NOMO-1 (cell line): ENCODE data around the gene ELL2.
"Not testable (repeated sequence)": the region's sequence is repeated elsewhere in the genome, so short reads cannot be mapped to it uniquely, and the experiment has no call there.

Source experiments
- DNase-seq, 2 experiments: peaks; one replicate each; lab custom pipeline; 2025; ENCODE audit not compliant: unreplicated experiment in 2 of 2; lab: John Stamatoyannopoulos, UW

ELL2 gene

DNA sequence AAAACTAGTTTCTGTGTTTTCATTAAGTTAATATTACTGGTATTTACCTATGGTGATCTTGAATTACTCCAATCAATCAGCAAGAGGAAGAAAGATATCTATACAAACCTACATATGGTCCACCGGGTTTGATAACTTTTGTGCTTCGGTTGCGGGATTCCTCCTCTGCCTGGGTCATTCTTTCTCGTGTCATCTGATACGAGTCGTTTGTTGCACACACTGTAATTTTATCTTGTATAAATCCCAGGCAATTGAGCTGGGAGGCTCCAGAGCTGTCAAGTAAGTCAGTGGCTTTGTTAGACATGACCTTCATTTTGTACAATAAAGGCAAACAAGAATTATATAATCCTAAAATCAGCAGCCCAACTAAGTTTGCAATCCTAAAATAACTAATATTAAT, 48.0 kb downstream of the ELL2 start:
- no peak for DNase-seq

DNA sequence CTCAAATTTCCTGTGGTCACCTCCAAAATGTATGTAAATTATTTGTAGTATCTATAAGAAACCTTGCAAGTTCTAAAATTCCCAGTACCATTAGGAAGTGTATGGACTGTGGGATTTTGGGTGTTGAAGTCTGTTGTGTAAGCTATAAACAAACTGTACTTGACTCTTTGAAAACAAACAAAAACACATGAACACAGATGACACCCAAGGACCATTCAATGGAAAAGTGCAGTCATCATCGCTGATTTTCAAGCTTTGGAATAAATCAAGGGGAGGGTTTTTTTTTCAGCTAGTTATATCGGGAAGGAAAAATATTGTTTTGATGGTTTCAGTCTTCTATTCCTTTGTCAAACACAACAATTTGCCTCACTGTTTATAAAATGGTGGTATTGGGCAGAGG, 49.6 kb downstream of the ELL2 start:
- DNase-seq = no peak

DNA sequence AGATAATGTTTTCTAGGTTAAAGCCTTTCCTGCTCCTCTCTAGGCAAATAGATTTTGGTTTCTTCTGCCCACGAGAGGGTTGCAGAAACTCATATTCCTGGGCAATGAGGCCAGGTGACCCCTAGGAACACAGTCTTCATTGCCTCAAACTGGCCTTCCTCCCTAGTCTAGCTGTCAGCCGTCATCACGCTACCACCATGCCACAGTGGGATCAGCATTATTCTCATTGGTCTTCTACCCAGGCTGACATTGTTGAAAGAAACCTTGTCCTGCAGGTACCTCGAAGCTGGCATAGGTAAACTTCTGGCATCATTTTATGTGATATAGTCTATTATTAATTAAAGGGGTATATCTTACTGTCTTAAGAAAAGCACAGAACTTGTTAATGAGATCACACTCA, 51.1 kb downstream of the ELL2 start:
- DNase-seq = no peak

DNA sequence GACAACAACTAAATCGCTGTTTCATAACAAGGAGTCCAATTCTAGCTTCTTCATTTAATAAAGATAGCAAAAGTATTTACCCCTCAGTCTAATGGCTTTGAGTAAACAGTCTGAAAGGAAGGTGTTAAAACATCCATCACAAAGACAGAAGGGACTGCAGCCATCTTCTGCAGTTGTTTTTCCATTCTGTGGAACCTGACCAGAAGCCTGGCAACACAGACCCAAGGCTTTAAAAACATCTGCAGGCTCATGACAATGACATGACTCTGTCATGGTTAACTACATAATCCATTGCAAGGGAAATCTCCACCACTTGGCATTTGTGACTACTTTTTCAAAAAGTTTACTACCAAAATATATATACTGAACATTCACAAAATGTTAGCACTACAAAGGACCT, 51.9 kb downstream of the ELL2 start:
- no peak for DNase-seq

DNA sequence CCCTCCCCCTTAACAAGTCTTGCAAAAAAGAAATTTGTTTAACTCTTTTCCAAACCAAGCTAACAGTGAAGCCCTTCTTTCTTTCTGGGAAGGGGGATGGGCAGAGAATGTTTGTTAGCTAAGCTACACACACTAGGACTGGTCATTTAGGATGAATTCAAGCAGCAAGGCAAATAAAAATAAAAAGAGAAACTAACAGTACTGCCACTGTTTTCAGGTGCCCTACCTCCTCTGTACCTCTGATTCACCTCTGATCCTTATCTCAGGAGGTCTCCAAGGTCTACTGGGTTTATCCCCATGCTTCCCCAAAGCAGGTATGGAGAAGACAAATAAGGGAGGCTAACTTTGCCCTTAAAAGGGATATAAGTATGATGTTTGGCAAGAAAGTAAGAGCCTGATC, 52.9 kb downstream of the ELL2 start:
- no peak for DNase-seq

DNA sequence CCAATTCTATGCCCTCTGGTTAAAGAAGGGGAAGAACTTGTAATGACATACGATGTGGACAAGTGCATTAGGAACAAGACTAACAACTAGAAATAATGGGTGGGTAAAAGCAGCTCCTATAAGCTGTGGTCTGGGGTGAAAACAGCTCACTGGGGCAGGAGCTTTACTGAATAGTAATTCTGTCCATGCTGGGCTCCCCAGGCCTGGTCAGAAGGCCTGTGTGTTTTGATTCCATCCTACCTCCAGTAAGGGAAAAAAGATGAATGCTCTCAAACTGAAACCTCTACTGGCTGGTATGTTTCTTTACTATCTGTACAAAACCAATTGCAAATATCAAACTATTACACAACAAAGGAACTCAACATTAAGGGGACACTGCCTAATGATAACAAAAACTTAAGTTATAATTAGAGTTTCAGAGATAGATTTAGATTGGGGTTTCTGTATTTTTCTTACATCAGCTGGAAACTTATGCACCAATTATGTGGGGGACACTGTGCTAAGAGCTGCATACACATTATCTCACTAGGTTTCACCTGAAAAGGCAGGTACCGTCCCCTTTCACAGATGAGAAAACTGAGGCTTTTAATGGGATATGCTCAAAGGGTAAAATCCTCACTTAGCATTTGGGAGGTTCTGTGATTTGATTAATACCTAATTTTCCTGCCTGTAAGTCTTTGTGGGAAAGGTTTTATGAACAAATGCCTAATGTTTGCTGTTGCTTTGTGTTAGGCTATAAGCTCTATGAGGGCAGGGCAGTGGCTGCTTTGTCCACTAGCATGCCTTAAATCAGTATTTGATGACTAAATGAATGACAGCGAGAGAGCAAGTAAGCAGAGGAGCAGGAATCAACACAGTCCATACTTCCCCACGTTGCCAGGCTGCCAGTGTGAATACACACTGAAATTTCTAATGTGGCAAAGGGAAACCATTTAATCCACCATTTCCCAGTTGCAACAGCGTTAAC, 53.6 kb downstream of the ELL2 start:
- DNase-seq = no peak

DNA sequence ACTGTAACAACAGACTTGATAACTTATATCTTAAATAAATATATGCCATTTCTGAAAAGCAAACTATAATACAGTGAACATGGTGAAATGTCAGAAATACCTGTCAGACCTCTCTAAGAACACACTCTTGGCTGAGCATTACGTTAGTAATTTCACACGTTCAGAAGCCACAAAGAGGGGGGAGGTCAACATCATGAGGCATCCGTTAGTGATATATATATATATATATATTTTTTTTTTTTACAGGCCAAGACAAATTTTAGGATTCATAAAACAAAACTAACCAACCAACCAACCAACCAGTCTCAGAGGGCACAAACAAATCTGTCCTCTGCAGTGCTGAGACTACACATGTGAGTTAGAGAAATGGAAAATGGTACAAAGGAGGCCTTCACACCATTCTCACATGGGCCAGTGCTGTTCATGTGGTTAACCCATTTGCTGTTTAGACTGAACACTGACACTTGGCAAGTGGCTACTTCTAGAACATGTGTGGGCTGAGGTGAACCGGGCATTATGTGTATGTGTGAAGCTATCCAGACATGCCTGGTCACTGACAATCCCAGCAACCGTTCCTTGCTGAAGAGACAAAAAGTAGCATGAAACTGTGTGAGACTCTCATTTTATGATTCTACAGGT, 54.5 kb downstream of the ELL2 start:
- no peak for DNase-seq

DNA sequence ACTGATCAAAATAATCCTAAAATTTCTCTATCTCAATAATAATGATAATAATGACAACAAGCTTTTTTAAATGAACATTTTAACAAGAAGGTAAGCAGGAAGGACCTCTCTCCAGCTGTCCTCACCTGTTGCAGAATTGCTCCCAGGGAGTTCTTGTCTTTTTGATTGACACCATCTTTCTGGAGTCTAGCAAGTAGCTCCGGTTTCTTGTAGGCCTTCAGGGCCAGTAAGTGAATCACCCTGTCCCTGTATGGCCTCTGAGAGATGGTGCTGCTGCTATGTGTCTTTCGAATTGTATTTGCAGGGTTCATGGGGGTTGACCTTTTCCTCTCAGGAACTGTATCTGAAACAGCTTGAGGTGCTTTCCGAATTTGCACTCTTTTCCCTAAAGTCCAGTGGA, 55.3 kb downstream of the ELL2 start:
- DNase-seq = not testable (repeated sequence)

DNA sequence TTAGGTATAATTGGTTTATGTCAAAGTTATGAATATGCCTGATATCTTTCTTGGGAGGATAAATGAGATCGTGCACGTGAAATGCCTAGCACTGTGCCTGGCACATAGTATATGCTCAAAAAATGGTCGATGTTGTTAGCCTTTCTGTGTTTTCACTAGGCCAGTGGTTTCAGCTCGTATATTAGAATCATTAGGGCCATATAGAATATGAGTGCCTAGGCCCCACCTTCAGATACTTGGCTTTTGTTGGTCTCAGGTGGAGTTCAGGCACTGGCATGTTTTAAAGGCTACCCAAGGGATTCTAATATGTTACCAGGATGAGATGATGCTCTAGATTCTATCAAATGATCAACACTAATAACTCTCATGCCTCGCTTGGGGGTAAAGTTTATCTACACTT, 56.8 kb downstream of the ELL2 start:
- DNase-seq = no peak

DNA sequence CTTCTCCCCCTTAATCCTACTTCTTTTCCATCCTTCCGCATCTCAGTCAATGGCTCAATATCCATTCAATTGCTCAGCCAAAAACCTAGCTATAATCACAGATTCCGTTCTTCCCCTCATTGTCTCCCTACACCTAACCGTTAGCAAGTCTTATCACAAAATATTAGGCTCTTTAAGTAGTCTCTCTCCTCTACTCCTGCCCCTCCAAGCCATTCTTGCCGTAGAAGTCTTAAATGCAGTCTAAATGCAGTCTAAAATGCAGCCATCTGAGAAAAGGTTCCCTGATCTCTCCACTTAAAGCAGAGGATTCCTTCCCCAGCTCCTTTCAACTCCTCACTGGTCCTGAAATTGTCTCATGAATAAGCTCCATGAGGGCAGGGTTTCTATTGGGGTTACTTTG, 57.8 kb downstream of the ELL2 start:
- DNase-seq = no peak

DNA sequence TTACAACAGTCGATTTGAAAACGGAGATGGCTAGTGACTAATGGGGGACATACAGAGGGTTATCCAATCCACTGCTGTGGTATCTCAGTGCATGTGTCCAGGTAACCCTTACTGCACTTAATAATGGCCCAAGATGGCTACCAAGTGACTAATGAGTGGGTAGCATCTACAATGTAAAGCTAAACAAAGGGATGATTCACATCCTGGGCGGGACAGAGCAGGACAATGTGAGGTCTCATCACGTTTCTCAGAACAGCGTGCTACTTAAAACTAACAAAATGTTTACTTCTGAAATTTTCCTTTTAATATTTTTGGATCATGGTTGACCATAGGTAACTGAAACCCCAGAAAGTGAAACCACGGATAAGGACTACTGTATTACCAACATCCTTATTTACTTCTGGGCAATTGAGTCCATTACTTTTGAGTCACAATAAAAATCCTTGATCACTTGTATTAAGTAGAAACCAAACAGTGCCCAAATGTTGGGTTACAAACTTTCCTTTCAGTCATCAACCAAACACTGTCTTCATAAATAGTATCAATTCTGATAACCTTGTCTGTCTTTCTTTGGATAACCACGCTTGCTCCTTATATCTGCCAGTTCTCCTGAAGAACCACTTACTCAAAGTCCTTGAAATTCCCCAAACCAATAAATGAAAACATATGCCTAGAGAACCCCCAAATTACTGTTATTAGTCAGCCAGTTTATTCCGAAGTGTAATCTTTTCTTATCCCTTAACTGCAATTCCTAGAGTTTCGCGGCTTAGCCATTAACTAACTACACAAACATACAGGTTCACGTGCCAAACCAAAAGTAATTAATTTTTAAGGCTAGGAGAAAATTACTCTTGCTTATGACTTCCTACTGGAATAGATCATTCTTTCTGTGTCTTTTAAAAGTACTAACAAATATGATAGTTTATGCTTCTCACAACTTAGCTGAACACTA, 59.7 kb downstream of the ELL2 start:
- DNase-seq = no peak

DNA sequence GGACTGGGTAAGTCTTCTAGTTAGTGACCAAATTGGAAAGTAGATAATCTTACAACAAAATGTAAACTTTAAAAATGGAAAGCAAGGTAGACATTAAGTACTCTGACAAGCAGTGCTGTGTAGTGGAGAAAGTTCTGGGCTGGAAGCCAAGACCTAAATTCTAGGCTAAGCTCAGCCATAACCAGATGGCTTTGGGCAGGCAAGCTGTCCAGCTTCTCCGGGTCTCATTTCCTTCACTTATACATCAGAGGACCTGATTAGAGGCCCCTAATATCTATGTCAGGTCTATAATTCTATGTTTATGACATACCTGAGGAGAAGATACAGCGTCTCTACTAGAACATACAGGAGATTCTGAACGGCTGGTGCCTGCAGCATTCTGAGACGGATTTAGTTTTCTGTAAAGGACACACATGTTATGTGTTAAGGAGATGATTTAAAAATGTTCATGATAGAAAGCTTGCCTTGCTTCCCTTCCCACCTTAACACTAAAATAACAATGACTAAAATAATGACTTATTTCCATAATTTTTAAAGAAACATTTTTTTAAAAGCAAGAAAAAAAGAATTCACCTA, 61.2 kb downstream of the ELL2 start:
- no peak for DNase-seq

DNA sequence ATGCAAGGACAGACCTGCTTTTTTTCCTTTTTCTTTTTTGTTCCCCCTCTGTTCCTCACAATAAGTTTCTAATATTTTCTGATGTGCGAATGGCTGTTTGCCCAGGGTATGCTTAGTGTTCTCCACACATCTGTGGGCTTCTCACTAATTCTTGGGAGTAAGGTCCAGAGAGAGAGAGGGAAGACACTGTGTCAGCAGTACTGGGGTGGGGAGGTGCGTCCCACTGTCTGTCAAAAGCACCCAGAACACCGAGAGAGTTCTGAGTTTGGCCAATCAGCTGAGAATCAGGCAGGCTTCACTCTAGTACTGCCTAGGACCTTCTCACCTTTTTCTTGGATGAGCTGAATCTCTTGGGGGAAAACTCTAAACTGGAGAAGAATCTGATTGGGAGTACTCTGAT, 61.8 kb downstream of the ELL2 start:
- DNase-seq = no peak

DNA sequence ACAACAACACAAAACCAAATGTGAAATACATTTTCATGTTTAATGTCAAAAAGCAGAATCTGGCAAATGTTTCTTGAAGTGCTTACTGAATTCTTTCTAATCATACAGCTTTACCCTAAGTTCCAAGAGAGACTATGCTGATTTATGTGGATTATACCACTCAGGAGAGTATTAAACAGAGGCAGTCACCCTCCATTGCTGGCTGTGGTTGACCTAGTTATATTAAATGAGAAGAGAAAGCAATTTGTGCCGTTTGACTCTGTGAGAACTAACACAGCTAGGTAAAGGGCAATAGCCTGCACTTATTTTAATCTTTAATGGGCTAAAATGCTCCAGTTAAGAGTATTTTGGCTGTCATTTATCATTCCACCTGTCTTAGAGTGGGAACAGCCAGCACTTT, 62.6 kb downstream of the ELL2 start:
- DNase-seq = no peak

DNA sequence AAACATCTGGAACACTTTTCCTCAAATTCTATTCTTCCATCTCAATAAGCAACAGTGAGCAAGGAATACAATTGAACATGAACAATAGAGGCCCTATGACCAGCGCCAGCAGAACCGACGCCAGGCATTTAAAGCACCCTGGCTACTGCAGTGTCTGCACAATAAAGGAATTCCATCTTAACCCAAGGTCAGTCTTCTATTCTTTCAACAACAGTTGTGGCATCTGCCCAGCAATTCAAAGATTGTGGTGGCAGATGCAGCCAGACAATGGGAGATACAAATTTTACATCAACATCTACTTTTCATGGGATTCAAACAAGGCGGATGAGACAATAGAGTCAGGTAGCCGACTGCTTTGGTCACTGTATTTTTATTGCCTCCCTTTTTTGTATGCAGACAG, 65.9 kb downstream of the ELL2 start:
- DNase-seq = no peak

DNA sequence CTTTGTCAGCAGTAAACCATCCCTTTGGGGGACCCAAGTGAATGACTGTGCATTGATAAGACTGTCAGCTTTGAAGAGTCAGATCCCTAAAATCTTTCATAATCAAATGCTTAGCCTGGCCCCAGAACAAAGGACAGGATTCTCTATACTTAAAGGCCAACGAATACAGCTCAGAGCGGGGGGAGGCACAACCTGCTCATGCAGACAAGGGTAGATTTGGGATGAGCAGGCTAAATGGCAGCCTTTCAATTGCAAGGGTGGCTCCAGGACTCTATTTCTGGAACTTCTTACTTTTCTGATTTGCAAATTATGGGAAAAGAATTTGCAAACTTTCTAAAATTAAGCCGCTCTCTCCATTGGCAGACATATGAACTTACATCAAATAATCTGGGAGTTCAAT, 66.4 kb downstream of the ELL2 start:
- no peak for DNase-seq

DNA sequence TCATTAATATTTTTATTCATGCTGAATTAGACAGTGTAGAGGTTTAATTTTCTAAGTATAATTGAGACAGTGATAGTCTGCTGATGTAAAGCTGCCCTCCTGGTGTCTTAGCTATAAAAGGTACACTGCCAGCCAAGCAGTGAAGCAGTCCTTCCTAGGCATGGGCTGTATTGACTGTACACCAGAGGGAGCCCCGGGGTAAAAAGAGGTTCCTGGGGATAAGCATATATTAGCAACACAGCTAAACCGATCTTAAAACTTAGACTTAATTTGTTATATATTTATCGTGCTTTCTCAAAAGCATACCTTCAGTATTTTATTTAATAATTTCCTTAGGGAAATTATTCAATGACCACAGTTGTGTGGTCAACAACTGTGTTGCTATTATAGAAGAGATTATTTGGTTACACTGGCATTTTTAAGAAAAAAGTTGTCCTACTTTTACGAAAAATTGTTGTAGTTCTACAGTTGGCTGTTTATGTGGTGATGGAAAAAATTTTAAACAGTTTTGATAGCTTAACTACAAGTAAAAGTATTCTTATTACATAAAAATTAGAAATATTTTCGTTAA, 68.8 kb downstream of the ELL2 start:
- peak in 1 of 2 experiments; percentile 55 for DNase-seq

DNA sequence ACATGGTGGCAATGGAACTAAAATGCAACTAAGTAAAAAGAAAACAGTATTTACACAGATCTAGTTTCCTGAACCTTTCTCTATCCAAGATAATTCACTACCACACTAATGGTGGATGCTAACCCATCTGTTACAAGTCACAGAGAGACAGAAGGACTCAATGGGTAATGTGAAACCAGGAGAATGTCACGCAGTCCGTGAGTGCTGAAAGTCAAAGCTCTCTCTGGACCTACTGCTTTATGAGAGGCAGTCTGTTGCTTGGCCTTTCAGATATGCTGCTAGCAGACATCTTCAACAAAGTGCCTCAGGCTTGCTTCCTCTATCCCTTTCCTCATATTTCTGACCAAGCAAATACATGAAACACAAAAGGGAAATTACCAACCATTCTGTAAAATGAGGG, 70.2 kb downstream of the ELL2 start:
- DNase-seq = no peak

DNA sequence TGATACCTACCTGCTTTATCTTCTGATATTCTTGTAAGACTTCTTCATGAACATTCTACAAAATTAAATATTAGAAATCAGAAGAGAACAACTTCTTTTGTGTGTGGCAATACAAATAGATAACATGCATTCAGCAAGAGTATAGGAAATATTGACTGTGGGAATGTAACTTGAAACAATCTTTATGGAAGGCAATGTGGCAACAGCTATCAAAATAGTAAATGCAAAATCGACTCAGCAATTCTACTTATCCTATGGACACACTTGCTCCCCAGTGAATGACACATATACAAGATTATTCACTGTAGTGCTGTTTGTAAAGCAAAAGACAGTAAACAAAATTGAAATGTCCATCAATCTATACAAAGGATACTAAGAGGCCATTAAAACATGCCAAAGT, 72.6 kb downstream of the ELL2 start:
- no peak for DNase-seq

DNA sequence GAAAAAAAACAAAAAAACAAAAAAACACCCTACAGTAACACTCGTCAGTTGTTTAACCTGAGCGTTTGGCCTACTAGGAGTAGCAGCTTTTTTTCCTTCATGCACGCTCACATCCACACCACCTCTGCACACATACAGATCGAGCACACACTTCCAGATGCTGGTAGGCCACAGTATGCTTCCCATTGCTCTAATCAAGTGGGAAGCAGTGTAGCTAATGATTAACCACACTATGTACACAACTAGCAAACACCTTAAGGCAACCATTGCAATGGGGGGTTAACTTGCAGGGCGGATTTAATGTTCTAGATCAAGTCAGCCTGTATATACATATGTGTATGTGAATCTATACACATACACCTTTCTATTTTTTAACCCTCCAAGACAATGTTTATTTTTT, 73.7 kb downstream of the ELL2 start:
- DNase-seq = no peak
